ENCODE data around the gene RHEX. TPM values are rescaled to one million over a fixed set of nuclear protein-coding genes. Genes with fewer than 3 reads are reported as not detected.

The RHEX gene
- total and polyA plus RNA-seq, 2 donors (not counting 1 experiment from before 2014, with no cell fraction given) = 1.8 to 12.8 TPM

GRCh38 chr1:206047271-206047670 is 5.7 kb upstream of the RHEX start:
- ChIA-PET CTCF (interaction anchor here (1.5 to 9.1 kb wide), 4 partner anchors 11 to 60 kb away, joined by 3 to 122 read pairs (median 24); no protein-coding TSS in a partner anchor), POLR2A (no interaction called here)
- peaks cover 23% of the 10 kb centered on the region for H3K79me2 ChIP-seq (ENCODE audit: control insufficient read depth, insufficient read depth, low read length)
- peaks cover 74 to 78% of the 10 kb centered on the region in 2 donors for H3K4me1 ChIP-seq (ENCODE audit: control insufficient read depth in 2 of 2, insufficient read depth in 2 of 2, low read length in 2 of 2)
- no peaks in the 10 kb centered on the region for H3K36me3 ChIP-seq (replicated peaks in 1 of 2; ENCODE audit: control extremely low read depth in 1 of 2, control insufficient read depth in 1 of 2, extremely low read depth in 1 of 2, insufficient read depth in 2 of 2, low read length in 1 of 2)
- H3K4me2 ChIP-seq (replicated peaks; ENCODE audit: low read depth, low read length, poor library complexity, severe bottlenecking) = peak overlapping the region; percentile 45
- H2AFZ ChIP-seq (ENCODE audit: insufficient read depth, low read depth, low read length, poor library complexity, severe bottlenecking) = peak overlapping the region; percentile 41
- H3K27me3 ChIP-seq (replicated peaks in 1 of 4; ENCODE audit: control extremely low read depth in 1 of 4, control insufficient read depth in 3 of 4, insufficient read depth in 4 of 4, low read length in 3 of 4) = no peaks in the 10 kb centered on the region
- peak overlapping the region in 1 of 5 experiments; percentile 17 for H3K4me3 ChIP-seq (ENCODE audit: control extremely low read depth in 1 of 5, extremely low read depth in 1 of 5, insufficient read depth in 1 of 5, low read depth in 2 of 5, low read length in 4 of 5)
- Mint-ChIP-seq H3K4me1 (peaks cover 70% of the 10 kb centered on the region), H3K4me3 (peak overlapping the region; percentile 64), H3K27me3 (no peaks in the 10 kb centered on the region), H3K27ac (peak overlapping the region; percentile 99), H3K9me3 (ENCODE audit: insufficient read depth) (no peaks in the 10 kb centered on the region)
- no CpG with 5 or more reads among the region's 4 CpGs for WGBS (ENCODE audit: insufficient coverage)
- peak overlapping the region; percentile 53 to 93 for H3K27ac ChIP-seq (ENCODE audit: low read length in 2 of 2)
- no peak for ATAC-seq (ENCODE audit: low read depth)
- DNase-seq = no peak
- peak overlapping the region; percentile 0 for H3K9ac ChIP-seq (ENCODE audit: low read length)
- no peaks in the 10 kb centered on the region for H3K9me3 ChIP-seq (ENCODE audit: control extremely low read depth in 1 of 3, control insufficient read depth in 2 of 3, insufficient read depth in 1 of 3, low read length in 2 of 3)
- H4K20me1 ChIP-seq (ENCODE audit: control insufficient read depth, insufficient read depth, low read length, poor library complexity, severe bottlenecking) = no peaks in the 10 kb centered on the region
- intact Hi-C loops (cut with micrococcal nuclease) = no loop called here
- no peak for TF ChIP-seq EZH2 (IDR thresholded peaks at IDR 0.05; ENCODE audit: borderline replicate concordance, insufficient read depth, low read depth, low read length, poor library complexity, severe bottlenecking)
- no peak for TF ChIP-seq CTCF (IDR thresholded peaks at IDR 0.05)

- intact Hi-C loops (cut with micrococcal nuclease) = no loop called here
- Histone ChIP-seq H3K9me3 (ENCODE audit: control extremely low read depth in 1 of 3, control insufficient read depth in 2 of 3, insufficient read depth in 1 of 3, low read length in 2 of 3) (no peaks in the 10 kb centered on the region), H3K27me3 (replicated peaks in 1 of 4; ENCODE audit: control extremely low read depth in 1 of 4, control insufficient read depth in 3 of 4, insufficient read depth in 4 of 4, low read length in 3 of 4) (no peaks in the 10 kb centered on the region), H3K4me1 (ENCODE audit: control insufficient read depth in 2 of 2, insufficient read depth in 2 of 2, low read length in 2 of 2) (peaks cover 72 to 76% of the 10 kb centered on the region in 2 donors), H3K79me2 (ENCODE audit: control insufficient read depth, insufficient read depth, low read length) (peaks cover 15% of the 10 kb centered on the region), H3K4me3 (ENCODE audit: control extremely low read depth in 1 of 5, extremely low read depth in 1 of 5, insufficient read depth in 1 of 5, low read depth in 2 of 5, low read length in 4 of 5) (no peak overlapping the region), H3K9ac (ENCODE audit: low read length) (no peak overlapping the region), H3K36me3 (replicated peaks in 1 of 2; ENCODE audit: control extremely low read depth in 1 of 2, control insufficient read depth in 1 of 2, extremely low read depth in 1 of 2, insufficient read depth in 2 of 2, low read length in 1 of 2) (no peaks in the 10 kb centered on the region), H3K27ac (ENCODE audit: low read length in 2 of 2) (peak overlapping the region; percentile 91 to 93), H2AFZ (ENCODE audit: insufficient read depth, low read depth, low read length, poor library complexity, severe bottlenecking) (no peak overlapping the region), H4K20me1 (ENCODE audit: control insufficient read depth, insufficient read depth, low read length, poor library complexity, severe bottlenecking) (no peaks in the 10 kb centered on the region), H3K4me2 (replicated peaks; ENCODE audit: low read depth, low read length, poor library complexity, severe bottlenecking) (peak overlapping the region; percentile 4)
- TF ChIP-seq EZH2 (IDR thresholded peaks at IDR 0.05; ENCODE audit: borderline replicate concordance, insufficient read depth, low read depth, low read length, poor library complexity, severe bottlenecking) = no peak
- TF ChIP-seq CTCF (IDR thresholded peaks at IDR 0.05) = no peak
- ATAC-seq (ENCODE audit: low read depth) (no peak), DNase-seq (no peak)
- peak overlapping the region; percentile 99 for H3K27ac Mint-ChIP-seq
- ChIA-PET POLR2A (no interaction called here), CTCF (interaction anchor here (0.6 to 9.1 kb wide), 5 partner anchors 9 to 66 kb away, joined by 3 to 122 read pairs (median 5); no protein-coding TSS in a partner anchor)
- H3K9me3 Mint-ChIP-seq (ENCODE audit: insufficient read depth) = no peaks in the 10 kb centered on the region
- no peaks in the 10 kb centered on the region for H3K27me3 Mint-ChIP-seq
- WGBS (ENCODE audit: insufficient coverage) = 96% methylated on average over 6 of the region's 6 CpGs
- peak overlapping the region; percentile 64 for H3K4me3 Mint-ChIP-seq
- peaks cover 77% of the 10 kb centered on the region for H3K4me1 Mint-ChIP-seq
Measured at GRCh38 chr1:206048582-206048981, 4.4 kb upstream of the RHEX start.
